ENCODE results near the gene CALN1. TPM values are rescaled to one million over a fixed set of nuclear protein-coding genes. Genes with fewer than 3 reads are reported as not detected.

CALN1 gene
- polyA plus RNA-seq, 1 donor from 2014 or later, result 7.8 TPM

DNA sequence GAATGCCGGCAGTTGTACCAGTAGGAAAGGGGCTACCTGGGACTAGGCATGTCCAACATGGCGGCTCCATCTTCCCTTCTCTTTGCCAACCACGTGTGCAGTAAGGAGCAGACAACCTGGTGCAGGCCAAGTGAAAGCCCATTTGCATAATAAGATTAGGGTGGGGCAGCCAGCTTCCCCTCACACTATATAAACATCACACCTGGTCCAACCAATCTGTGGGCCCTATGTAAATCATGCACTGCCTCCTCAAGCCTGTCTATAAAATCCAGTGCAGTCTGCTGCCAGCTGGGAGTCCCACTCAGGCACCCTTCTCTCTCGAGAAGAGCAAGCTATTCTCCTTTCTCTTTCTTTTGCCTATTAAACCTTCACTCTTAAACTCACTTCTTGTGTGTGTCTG is 429.3 kb downstream of the CALN1 start:
- no peak overlapping the region for H2AFZ ChIP-seq (ENCODE audit: low read depth, low read length)
- no peak overlapping the region for H3K4me2 ChIP-seq (ENCODE audit: low read length)
- no peaks in the 10 kb centered on the region for H3K27me3 ChIP-seq (ENCODE audit: insufficient read depth, low read depth, low read length)
- no peaks in the 10 kb centered on the region for H4K20me1 ChIP-seq (ENCODE audit: insufficient read depth)
- H3K36me3 ChIP-seq (ENCODE audit: insufficient read depth, low read length), result no peaks in the 10 kb centered on the region
- H3F3A ChIP-seq (ENCODE audit: insufficient read depth, low read length, poor library complexity, severe bottlenecking), result no peaks in the 10 kb centered on the region
- no peak overlapping the region for H3K27ac ChIP-seq (ENCODE audit: low read length)
- H3K79me2 ChIP-seq (replicated peaks; ENCODE audit: insufficient read depth, low read length), result no peaks in the 10 kb centered on the region
- H3K9me3 ChIP-seq (ENCODE audit: low read length), result no peaks in the 10 kb centered on the region
- no peaks in the 10 kb centered on the region for H3K9me2 ChIP-seq (ENCODE audit: insufficient read depth, low read length)
- no peak overlapping the region for H3K9ac ChIP-seq (ENCODE audit: low read length)
- no peak overlapping the region for H3K4me3 ChIP-seq (ENCODE audit: low read length)
- TF ChIP-seq TAF1 (IDR thresholded peaks at IDR 0.05; ENCODE audit: low read depth) (no peak), EZH2 (IDR thresholded peaks at IDR 0.05; ENCODE audit: borderline replicate concordance, insufficient read depth, low read length, poor library complexity, severe bottlenecking) (no peak), SMC3 (conservative IDR thresholded peaks at IDR 0.05; ENCODE audit: poor library complexity) (no peak), EP300 (conservative IDR thresholded peaks at IDR 0.05; ENCODE audit: poor library complexity, severe bottlenecking) (no peak), POLR2AphosphoS5 (IDR thresholded peaks at IDR 0.05) (no peak), REST (IDR thresholded peaks at IDR 0.05; ENCODE audit: borderline replicate concordance) (no peak), RAD21 (conservative IDR thresholded peaks at IDR 0.05) (no peak), MXI1 (conservative IDR thresholded peaks at IDR 0.05; ENCODE audit: poor library complexity, severe bottlenecking) (no peak)
- TF ChIP-seq, protein P1, sequence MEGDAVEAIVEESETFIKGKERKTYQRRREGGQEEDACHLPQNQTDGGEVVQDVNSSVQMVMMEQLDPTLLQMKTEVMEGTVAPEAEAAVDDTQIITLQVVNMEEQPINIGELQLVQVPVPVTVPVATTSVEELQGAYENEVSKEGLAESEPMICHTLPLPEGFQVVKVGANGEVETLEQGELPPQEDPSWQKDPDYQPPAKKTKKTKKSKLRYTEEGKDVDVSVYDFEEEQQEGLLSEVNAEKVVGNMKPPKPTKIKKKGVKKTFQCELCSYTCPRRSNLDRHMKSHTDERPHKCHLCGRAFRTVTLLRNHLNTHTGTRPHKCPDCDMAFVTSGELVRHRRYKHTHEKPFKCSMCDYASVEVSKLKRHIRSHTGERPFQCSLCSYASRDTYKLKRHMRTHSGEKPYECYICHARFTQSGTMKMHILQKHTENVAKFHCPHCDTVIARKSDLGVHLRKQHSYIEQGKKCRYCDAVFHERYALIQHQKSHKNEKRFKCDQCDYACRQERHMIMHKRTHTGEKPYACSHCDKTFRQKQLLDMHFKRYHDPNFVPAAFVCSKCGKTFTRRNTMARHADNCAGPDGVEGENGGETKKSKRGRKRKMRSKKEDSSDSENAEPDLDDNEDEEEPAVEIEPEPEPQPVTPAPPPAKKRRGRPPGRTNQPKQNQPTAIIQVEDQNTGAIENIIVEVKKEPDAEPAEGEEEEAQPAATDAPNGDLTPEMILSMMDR (IDR thresholded peaks at IDR 0.05; ENCODE audit: poor library complexity, severe bottlenecking), result no peak

DNA sequence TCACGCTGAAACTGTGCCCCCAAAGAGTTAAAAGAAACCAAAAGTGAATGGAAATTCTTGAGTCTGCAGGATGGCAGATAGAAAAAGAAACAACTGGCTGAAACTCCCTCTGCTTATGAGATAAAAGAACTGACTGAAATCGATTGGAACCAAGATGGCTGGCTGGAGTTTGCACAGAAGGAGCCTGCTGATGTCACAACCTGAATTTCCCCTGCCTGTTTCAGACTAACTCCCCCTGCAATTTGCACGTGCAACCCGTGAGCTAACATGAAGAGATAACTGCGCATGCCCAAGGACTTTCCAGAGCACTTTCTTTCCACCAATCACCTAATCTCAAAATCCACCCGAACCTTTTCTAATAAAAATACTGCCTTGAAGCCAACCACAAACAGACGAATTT is 435.5 kb downstream of the CALN1 start:
- H3K9ac ChIP-seq (ENCODE audit: low read length), result no peak overlapping the region
- TF ChIP-seq RAD21 (conservative IDR thresholded peaks at IDR 0.05) (no peak), SMC3 (conservative IDR thresholded peaks at IDR 0.05; ENCODE audit: poor library complexity) (no peak), REST (IDR thresholded peaks at IDR 0.05; ENCODE audit: borderline replicate concordance) (no peak), TAF1 (IDR thresholded peaks at IDR 0.05; ENCODE audit: low read depth) (no peak), MXI1 (conservative IDR thresholded peaks at IDR 0.05; ENCODE audit: poor library complexity, severe bottlenecking) (no peak), EZH2 (IDR thresholded peaks at IDR 0.05; ENCODE audit: borderline replicate concordance, insufficient read depth, low read length, poor library complexity, severe bottlenecking) (no peak)
- no peaks in the 10 kb centered on the region for H3K36me3 ChIP-seq (ENCODE audit: insufficient read depth, low read length)
- no peak overlapping the region for H2AFZ ChIP-seq (ENCODE audit: low read depth, low read length)
- no peaks in the 10 kb centered on the region for H3K9me2 ChIP-seq (ENCODE audit: insufficient read depth, low read length)
- H3K9me3 ChIP-seq (ENCODE audit: low read length), result no peaks in the 10 kb centered on the region
- H3K4me3 ChIP-seq (ENCODE audit: low read length), result no peak overlapping the region
- H3K79me2 ChIP-seq (replicated peaks; ENCODE audit: insufficient read depth, low read length), result no peaks in the 10 kb centered on the region
- no peaks in the 10 kb centered on the region for H3F3A ChIP-seq (ENCODE audit: insufficient read depth, low read length, poor library complexity, severe bottlenecking)
- H4K20me1 ChIP-seq (ENCODE audit: insufficient read depth), result no peaks in the 10 kb centered on the region
- H3K4me2 ChIP-seq (ENCODE audit: low read length), result no peak overlapping the region
- no peak overlapping the region for H3K27ac ChIP-seq (ENCODE audit: low read length)
- H3K27me3 ChIP-seq (ENCODE audit: insufficient read depth, low read depth, low read length), result no peaks in the 10 kb centered on the region

Data from neural cell (in vitro differentiated cells).